A549 (cell line): ENCODE data around the gene NDUFS8. TPM values are rescaled to one million over a fixed set of nuclear protein-coding genes. Genes with fewer than 3 reads are reported as not detected.
A peak's percentile ranks its signal among the peaks of the same experiment; 100 is the strongest.

Source experiments
- ATAC-seq, 2 experiments: fragments of 200-7000 bp in 1 of 2; fragments of >200 bp in 1 of 2; cut with Nextera tagmentation in 1 of 2; cut with Tn5 transposase in 1 of 2; 3 replicates each; pipeline versions ENCODE4 v1.8.0 to v1.9.1; 2018 to 2020; ENCODE audit warnings: mild to moderate bottlenecking in 1 of 2, moderate library complexity in 1 of 2
- CTCF ChIA-PET: fragments of 300-600 bp; sonication (Branson Sonifier 250); formaldehyde crosslinking; extraction: SDS; loops from one replicate; lab custom pipeline; 2021; ENCODE audit warnings: antibody characterized with exemption, inconsistent platforms; lab: Yijun Ruan, JAX
- POLR2A ChIA-PET: fragments of 350-600 bp; formaldehyde crosslinking; extraction: SDS; loops from one replicate; lab custom pipeline; 2021; ENCODE audit warnings: antibody characterized with exemption, inconsistent platforms; lab: Yijun Ruan, JAX
- DNase-seq, 2 experiments: peaks; one replicate each; pipeline versions ENCODE4 v3.0.0 to v3.0.0-alpha.2; 2011 to 2016; ENCODE audit warnings: low read depth in 1 of 2, low spot score in 1 of 2
- FAIRE-seq: peaks from 2 replicates; lab custom pipeline; 2011; peaks lifted over from hg19 to GRCh38; lab: Jason Lieb, UNC
- H3K27ac ChIP-seq, 2 experiments: fragments of >200 bp; sonication (Bioruptor Twin); formaldehyde crosslinking; 3 replicates each; pipeline ENCODE4 v1.5.1; 2016 to 2017
- H3K4me1 ChIP-seq: fragments of >200 bp; sonication (Bioruptor Twin); formaldehyde crosslinking; 3 replicates; pipeline ENCODE4 v1.6.1; 2016
- H3K4me2 ChIP-seq: fragments of >200 bp; sonication (Bioruptor Twin); formaldehyde crosslinking; 3 replicates; pipeline ENCODE4 v1.6.1; 2016
- H3K4me3 ChIP-seq: fragments of >200 bp; sonication (Bioruptor Twin); formaldehyde crosslinking; 3 replicates; pipeline ENCODE4 v1.5.1; 2016
- H3K9me3 ChIP-seq: fragments of >200 bp; sonication (Bioruptor Twin); formaldehyde crosslinking; 3 replicates; pipeline ENCODE4 v1.6.1; 2016
- BHLHE40 ChIP-seq: IDR thresholded peaks from 2 replicates; pipeline ENCODE4 v1.6.1; 2012; ENCODE audit warnings: low read depth, low read length, inconsistent platforms
- CEBPB ChIP-seq, 2 experiments: fragments of >200 bp in 1 of 2; sonication (Bioruptor Twin) in 1 of 2; formaldehyde crosslinking in 1 of 2; IDR thresholded peaks; 2 replicates each; pipeline ENCODE4 v1.6.1; 2012 to 2016
- CHD2 ChIP-seq: fragments of 150-350 bp; IDR thresholded peaks from 2 replicates; pipeline ENCODE4 v1.6.1; 2014; ENCODE audit warnings: low read length; ENCODE audit not compliant: partially characterized antibody
- CHD4 ChIP-seq: fragments of 200-600 bp; sonication (generic); IDR thresholded peaks from 2 replicates; pipeline ENCODE4 v1.6.1; 2016; ENCODE audit warnings: antibody characterized with exemption, mild to moderate bottlenecking, borderline replicate concordance
- FOSB ChIP-seq: fragments of 250-450 bp; sonication (Bioruptor Pico); IDR thresholded peaks from 2 replicates; pipeline ENCODE4 v1.5.0; 2020; ENCODE audit warnings: mild to moderate bottlenecking, moderate library complexity
- GATA3 ChIP-seq: IDR thresholded peaks from 2 replicates; pipeline ENCODE4 v1.6.1; 2012; ENCODE audit warnings: borderline replicate concordance
- HOXB13 ChIP-seq: fragments of 250-450 bp; sonication (Bioruptor Pico); IDR thresholded peaks from 2 replicates; pipeline ENCODE4 v1.5.0; 2020; ENCODE audit warnings: low read depth, mild to moderate bottlenecking, moderate library complexity
- JUN ChIP-seq, 2 experiments: fragments of >200 bp; sonication (Bioruptor Twin); formaldehyde crosslinking; IDR thresholded peaks; 2 replicates in 1 of 2; 3 replicates in 1 of 2; pipeline ENCODE4 v1.6.1; 2016 to 2017
- KDM1A ChIP-seq: fragments of 200-600 bp; sonication (generic); IDR thresholded peaks from 2 replicates; pipeline ENCODE4 v1.6.1; 2016; ENCODE audit warnings: low read depth, mild to moderate bottlenecking
- KDM5A ChIP-seq: fragments of 200-600 bp; sonication (generic); IDR thresholded peaks from 2 replicates; pipeline ENCODE4 v1.6.1; 2016; ENCODE audit warnings: antibody characterized with exemption, mild to moderate bottlenecking
- MAFK ChIP-seq: fragments of 450-650 bp; IDR thresholded peaks from 2 replicates; pipeline ENCODE4 v1.6.1; 2014; ENCODE audit not compliant: partially characterized antibody
- MAZ ChIP-seq: fragments of 150-350 bp; IDR thresholded peaks from 2 replicates; pipeline ENCODE4 v1.6.1; 2014; ENCODE audit warnings: antibody characterized with exemption, low read depth, low read length, borderline replicate concordance
- NFE2L2 ChIP-seq: fragments of 150-350 bp; conservative IDR thresholded peaks from 2 replicates; pipeline ENCODE4 v1.6.1; 2014; ENCODE audit warnings: low read length
- NPAS2 ChIP-seq: fragments of 250-450 bp; sonication (Bioruptor Pico); IDR thresholded peaks from 2 replicates; pipeline ENCODE4 v1.8.0; 2022; ENCODE audit warnings: mild to moderate bottlenecking, moderate library complexity, borderline replicate concordance
- PHF8 ChIP-seq: fragments of 200-600 bp; sonication (generic); IDR thresholded peaks from 2 replicates; pipeline ENCODE4 v1.6.1; 2016; ENCODE audit warnings: low read depth, mild to moderate bottlenecking, antibody characterized with exemption, moderate library complexity, borderline replicate concordance
- POLR2A ChIP-seq: IDR thresholded peaks from 2 replicates; pipeline ENCODE4 v1.6.1; 2012; ENCODE audit warnings: mild to moderate bottlenecking, low read length
- RAD21 ChIP-seq, 2 experiments: fragments of >200 bp in 1 of 2; sonication (Bioruptor Twin) in 1 of 2; formaldehyde crosslinking in 1 of 2; IDR thresholded peaks in 1 of 2; conservative IDR thresholded peaks in 1 of 2; 2 replicates in 1 of 2; 3 replicates in 1 of 2; pipeline ENCODE4 v1.6.1; 2012 to 2018; ENCODE audit warnings: inconsistent platforms in 1 of 2
- RARB ChIP-seq: fragments of 250-450 bp; sonication (Bioruptor Pico); IDR thresholded peaks from 2 replicates; pipeline ENCODE4 v1.8.0; 2021; ENCODE audit warnings: mild to moderate bottlenecking, moderate library complexity
- RCOR1 ChIP-seq: fragments of 150-350 bp; IDR thresholded peaks from 2 replicates; pipeline ENCODE4 v1.6.1; 2014; ENCODE audit warnings: antibody characterized with exemption, low read length, low read depth
- RFX5 ChIP-seq: fragments of 450-650 bp; IDR thresholded peaks from 2 replicates; pipeline ENCODE4 v1.7.1; 2014; ENCODE audit warnings: antibody characterized with exemption, mild to moderate bottlenecking, moderate library complexity
- TP53 ChIP-seq: fragments of 250-450 bp; sonication (Bioruptor Pico); IDR thresholded peaks from 2 replicates; pipeline ENCODE4 v1.5.0; 2021; ENCODE audit warnings: mild to moderate bottlenecking, moderate library complexity
- ZNF302 ChIP-seq: fragments of 250-450 bp; sonication (Bioruptor Pico); IDR thresholded peaks from 2 replicates; pipeline ENCODE4 v1.9.0; 2021; ENCODE audit warnings: inconsistent platforms, mild to moderate bottlenecking, moderate library complexity
- ZSCAN20 ChIP-seq: fragments of 250-450 bp; sonication (Bioruptor Pico); IDR thresholded peaks from 2 replicates; pipeline ENCODE4 v1.8.0; 2022; ENCODE audit warnings: mild to moderate bottlenecking, moderate library complexity
- WGBS: methylation state at CpG from one replicate; pipeline ENCODE4 v1.1.6; 2017; ENCODE audit errors: missing lambda C conversion rate; 5-methylcytosine and 5-hydroxymethylcytosine counted together
- polyA plus RNA-seq, 4 experiments: library from polyadenylated mRNA; depleted of rRNA in 3 of 4; stranded (reverse); fragments of >200 nt; fragmentation: RNase III in 1 of 4; extraction: RNeasy Plus Mini Kit Qiagen cat#74134 plus additional on column Dnase treatment in 1 of 4; gene quantifications; 2 replicates in 3 of 4; 3 replicates in 1 of 4; pipeline ENCODE4 v1.2.3, GENCODE V29; 2011 to 2017
- TF ChIP-seq, protein P1 (sequence below): fragments of >200 bp; sonication (Bioruptor Twin); formaldehyde crosslinking; IDR thresholded peaks from 3 replicates; pipeline ENCODE4 v1.6.1; 2016
- TF ChIP-seq, protein P2 (sequence below): fragments of 450-650 bp; IDR thresholded peaks from 2 replicates; pipeline ENCODE4 v1.6.1; 2014; ENCODE audit warnings: antibody characterized with exemption
- TF ChIP-seq, protein P3 (sequence below): IDR thresholded peaks from 2 replicates; pipeline ENCODE4 v1.6.1; 2012
- TF ChIP-seq, protein P4 (sequence below): fragments of >200 bp; sonication (Bioruptor Twin); formaldehyde crosslinking; IDR thresholded peaks from 2 replicates; pipeline ENCODE4 v1.6.1; 2016
- TF ChIP-seq, protein P5 (sequence below): IDR thresholded peaks from 2 replicates; pipeline ENCODE4 v1.6.1; 2012; ENCODE audit warnings: low read depth, borderline replicate concordance
- TF ChIP-seq, protein P6 (sequence below): fragments of 250-450 bp; sonication (Bioruptor Pico); IDR thresholded peaks from 2 replicates; pipeline ENCODE4 v1.5.0; 2020; ENCODE audit warnings: low read depth, mild to moderate bottlenecking, moderate library complexity

The NDUFS8 gene
- polyA plus RNA-seq, 2 of the 4 experiments (the other 2 are of a cell fraction): 71.0 to 298 TPM

DNA sequence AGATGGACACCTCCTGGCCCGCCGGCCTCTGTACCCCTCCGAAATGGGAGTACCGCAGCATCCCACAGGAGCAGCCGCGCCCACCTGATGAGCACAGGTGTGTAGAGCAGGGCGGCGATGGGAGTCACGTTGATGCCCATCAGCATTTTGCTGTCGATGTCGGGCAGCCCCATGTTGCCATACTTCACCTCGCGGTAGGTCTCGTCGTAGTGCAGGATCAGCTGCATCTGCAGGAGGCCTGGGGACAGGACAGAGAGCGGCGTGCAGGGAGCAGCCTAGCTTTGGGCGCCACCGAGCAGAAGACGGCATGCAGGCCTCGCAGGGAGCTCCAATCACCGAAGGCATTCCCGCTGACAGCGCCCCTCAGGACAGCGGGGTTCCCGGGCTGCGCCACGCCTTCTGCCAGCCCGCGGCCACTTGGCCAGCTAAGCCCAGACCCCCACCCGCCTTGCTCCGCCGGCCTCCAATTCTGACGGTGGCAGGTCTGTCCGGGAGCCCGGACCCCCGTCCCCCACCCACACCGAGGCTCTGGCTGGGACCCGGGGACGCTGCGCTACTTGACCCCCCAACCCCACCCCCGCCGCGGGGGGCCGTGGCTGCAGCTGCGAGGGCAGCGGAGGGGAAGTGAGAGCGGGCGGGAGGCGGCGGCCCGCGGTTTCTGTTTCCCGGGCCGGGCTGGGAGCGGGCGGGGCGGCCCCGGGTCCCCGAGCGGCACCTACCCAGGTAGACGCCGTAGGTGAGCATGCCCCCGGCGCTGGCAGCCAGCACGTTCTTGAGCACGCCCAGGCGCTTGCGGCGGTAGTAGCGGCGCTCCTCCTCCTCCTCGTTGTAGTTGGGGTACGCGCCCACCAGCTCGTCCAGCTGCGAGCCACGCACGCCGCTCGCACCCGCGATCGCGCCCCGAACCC, 27.3 kb upstream of the NDUFS8 start:
- TF ChIP-seq TP53 (no peak), ZSCAN20 (no peak), CHD4 (no peak), RAD21 (conservative IDR thresholded peaks at IDR 0.05 in 1 of 2, IDR thresholded peaks at IDR 0.05 in 1 of 2) (no peak), RCOR1 (no peak), NFE2L2 (no peak), PHF8 (no peak), ZNF302 (CRISPR knock-in tag) (no peak)
- TF ChIP-seq, protein P1, sequence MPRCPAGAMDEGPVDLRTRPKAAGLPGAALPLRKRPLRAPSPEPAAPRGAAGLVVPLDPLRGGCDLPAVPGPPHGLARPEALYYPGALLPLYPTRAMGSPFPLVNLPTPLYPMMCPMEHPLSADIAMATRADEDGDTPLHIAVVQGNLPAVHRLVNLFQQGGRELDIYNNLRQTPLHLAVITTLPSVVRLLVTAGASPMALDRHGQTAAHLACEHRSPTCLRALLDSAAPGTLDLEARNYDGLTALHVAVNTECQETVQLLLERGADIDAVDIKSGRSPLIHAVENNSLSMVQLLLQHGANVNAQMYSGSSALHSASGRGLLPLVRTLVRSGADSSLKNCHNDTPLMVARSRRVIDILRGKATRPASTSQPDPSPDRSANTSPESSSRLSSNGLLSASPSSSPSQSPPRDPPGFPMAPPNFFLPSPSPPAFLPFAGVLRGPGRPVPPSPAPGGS: no peak
- POLR2A ChIA-PET: interaction anchor here (1.0 to 1.6 kb wide), 2 partner anchors 10 to 11 kb away, joined by 6 to 7 read pairs; no protein-coding TSS in a partner anchor

DNA sequence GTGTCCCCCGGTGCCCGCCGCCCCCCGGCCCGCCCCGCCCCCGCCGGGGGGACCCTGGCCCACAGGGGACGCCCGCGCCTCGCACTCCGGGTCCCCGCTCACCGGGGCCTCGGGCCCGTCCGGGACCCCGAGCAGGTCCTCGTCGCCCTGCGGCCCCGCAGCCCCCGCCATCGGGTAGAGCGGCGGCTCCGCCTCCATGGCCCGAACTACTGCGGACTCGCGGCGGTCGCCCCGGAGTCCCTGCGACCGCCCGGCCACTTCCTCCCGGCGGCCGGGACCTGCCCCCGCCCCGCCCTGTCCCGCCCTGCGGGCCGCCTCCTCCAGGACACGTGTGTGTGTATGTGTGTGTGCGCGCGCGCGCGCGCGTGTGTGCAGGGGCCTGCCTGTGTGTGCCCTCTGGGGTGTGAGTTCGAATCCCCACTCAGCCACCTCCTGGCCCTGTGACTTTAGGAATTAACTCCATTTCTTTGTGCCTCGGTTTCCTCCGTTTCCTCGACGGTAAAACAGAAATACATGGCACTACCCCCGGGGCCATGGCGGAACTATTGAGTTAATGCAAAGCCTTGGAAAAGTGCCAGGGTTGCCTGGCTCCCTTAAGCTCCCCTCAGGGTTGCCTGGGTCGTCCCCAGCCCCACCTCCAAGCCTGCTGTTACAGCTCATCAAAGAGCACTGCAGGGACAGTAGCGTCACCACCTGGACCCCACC, 26.5 kb upstream of the NDUFS8 start, which contains the start of gene UNC93B1:
Gene UNC93B1 (minus strand): TSS at position 252 of the 705 bp plus-strand sequence. CDS start 54 bp downstream, at position 198.
- Histone ChIP-seq H3K4me3 (peak within 1 kb of the TSS; percentile 97), H3K4me2 (peak within 1 kb of the TSS; percentile 97), H3K9me3 (no peaks in the 10 kb centered on the region), H3K27ac (peak within 1 kb of the TSS; percentile 91 to 99), H3K4me1 (peaks cover 44% of the 10 kb centered on the region)
- ATAC-seq (peak; percentile 73 to 85), FAIRE-seq (peak; percentile 73), DNase-seq (peak in 1 of 2 experiments; percentile 92)
- CTCF ChIA-PET: interaction anchor here (0.9 to 10.7 kb wide), 3 partner anchors 9 to 20 kb away, joined by 4 to 204 read pairs (median 5); no protein-coding TSS in a partner anchor
- 7% methylated on average over 17 of the region's 64 CpGs for WGBS
- POLR2A ChIA-PET: interaction anchor here (1.6 kb wide), 1 partner anchor 9 kb away, joined by 6 read pairs; no protein-coding TSS in a partner anchor
- TF ChIP-seq, protein P2, sequence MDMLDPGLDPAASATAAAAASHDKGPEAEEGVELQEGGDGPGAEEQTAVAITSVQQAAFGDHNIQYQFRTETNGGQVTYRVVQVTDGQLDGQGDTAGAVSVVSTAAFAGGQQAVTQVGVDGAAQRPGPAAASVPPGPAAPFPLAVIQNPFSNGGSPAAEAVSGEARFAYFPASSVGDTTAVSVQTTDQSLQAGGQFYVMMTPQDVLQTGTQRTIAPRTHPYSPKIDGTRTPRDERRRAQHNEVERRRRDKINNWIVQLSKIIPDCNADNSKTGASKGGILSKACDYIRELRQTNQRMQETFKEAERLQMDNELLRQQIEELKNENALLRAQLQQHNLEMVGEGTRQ: peak; percentile 24; the same call in 1 of the 2 replicates
- TF ChIP-seq, protein P3, sequence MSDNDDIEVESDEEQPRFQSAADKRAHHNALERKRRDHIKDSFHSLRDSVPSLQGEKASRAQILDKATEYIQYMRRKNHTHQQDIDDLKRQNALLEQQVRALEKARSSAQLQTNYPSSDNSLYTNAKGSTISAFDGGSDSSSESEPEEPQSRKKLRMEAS: peak; percentile 92
- TF ChIP-seq NPAS2 (CRISPR knock-in tag): peak; percentile 64; the same call in 1 of the 2 replicates
- no peak for TF ChIP-seq GATA3
- TF ChIP-seq, protein P4, sequence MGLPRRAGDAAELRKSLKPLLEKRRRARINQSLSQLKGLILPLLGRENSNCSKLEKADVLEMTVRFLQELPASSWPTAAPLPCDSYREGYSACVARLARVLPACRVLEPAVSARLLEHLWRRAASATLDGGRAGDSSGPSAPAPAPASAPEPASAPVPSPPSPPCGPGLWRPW: no peak
- TF ChIP-seq FOSB: no peak
- TF ChIP-seq CHD2: no peak
- TF ChIP-seq, protein P5, sequence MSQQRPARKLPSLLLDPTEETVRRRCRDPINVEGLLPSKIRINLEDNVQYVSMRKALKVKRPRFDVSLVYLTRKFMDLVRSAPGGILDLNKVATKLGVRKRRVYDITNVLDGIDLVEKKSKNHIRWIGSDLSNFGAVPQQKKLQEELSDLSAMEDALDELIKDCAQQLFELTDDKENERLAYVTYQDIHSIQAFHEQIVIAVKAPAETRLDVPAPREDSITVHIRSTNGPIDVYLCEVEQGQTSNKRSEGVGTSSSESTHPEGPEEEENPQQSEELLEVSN: no peak
- TF ChIP-seq CHD4: peak; percentile 97
- TF ChIP-seq HOXB13 (CRISPR knock-in tag): no peak
- no peak for TF ChIP-seq BHLHE40
- TF ChIP-seq MAZ: 0 out of 2 replicates have a peak, but pooled peaks have one; percentile 70
- no peak for TF ChIP-seq PHF8
- TF ChIP-seq KDM1A: no peak
- TF ChIP-seq, protein P6, sequence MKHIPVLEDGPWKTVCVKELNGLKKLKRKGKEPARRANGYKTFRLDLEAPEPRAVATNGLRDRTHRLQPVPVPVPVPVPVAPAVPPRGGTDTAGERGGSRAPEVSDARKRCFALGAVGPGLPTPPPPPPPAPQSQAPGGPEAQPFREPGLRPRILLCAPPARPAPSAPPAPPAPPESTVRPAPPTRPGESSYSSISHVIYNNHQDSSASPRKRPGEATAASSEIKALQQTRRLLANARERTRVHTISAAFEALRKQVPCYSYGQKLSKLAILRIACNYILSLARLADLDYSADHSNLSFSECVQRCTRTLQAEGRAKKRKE (CRISPR knock-in tag): no peak
- no peak for TF ChIP-seq RAD21 (conservative IDR thresholded peaks at IDR 0.05 in 1 of 2, IDR thresholded peaks at IDR 0.05 in 1 of 2)
- TF ChIP-seq JUN (IDR thresholded peaks at IDR 0.05): peak; percentile 49 to 80; a peak in 3 of 5 replicates
- TF ChIP-seq TP53: no peak
- TF ChIP-seq CEBPB (IDR thresholded peaks at IDR 0.05): no peak
- TF ChIP-seq KDM5A: no peak
- no peak for TF ChIP-seq RARB (CRISPR knock-in tag)
- no peak for TF ChIP-seq MAFK
- no peak for TF ChIP-seq RFX5
- peak; percentile 48 for TF ChIP-seq POLR2A
- TF ChIP-seq ZNF302 (CRISPR knock-in tag): no peak

More for the DNA sequence above, 27.3 kb upstream of the NDUFS8 start:
- FAIRE-seq (no peak), DNase-seq (peak in 1 of 2 experiments; percentile 53), ATAC-seq (peak; percentile 60 to 69)
- no peaks in the 10 kb centered on the region for H3K9me3 ChIP-seq
- peak overlapping the region; percentile 97 for H3K4me3 ChIP-seq
- H3K27ac ChIP-seq: peak overlapping the region; percentile 91 to 99
- H3K4me2 ChIP-seq: peak overlapping the region; percentile 97
- H3K4me1 ChIP-seq: peaks cover 36% of the 10 kb centered on the region
- 19% methylated on average over 44 of the region's 86 CpGs for WGBS
- CTCF ChIA-PET: interaction anchor here (0.9 to 10.7 kb wide), 4 partner anchors 9 to 206 kb away, joined by 3 to 204 read pairs (median 4); no protein-coding TSS in a partner anchor
